Left ventricle myocardium inferior (tissue), 1 donor: Measurements from ENCODE around the gene CCN2. TPM values are rescaled to one million over a fixed set of nuclear protein-coding genes. Genes with fewer than 3 reads are reported as not detected.

Source experiments
- DNase-seq: peaks from one replicate; pipeline ENCODE4 v3.0.0-alpha.2; 2020
- H3K27ac ChIP-seq: fragments of 200-600 bp; replicated peaks from 2 replicates; pipeline ENCODE4 v1.8.0; 2021
- H3K27me3 ChIP-seq: fragments of 200-600 bp; 2 replicates; pipeline ENCODE4 v1.8.0; 2021; ENCODE audit warnings: low read depth
- H3K36me3 ChIP-seq: fragments of 200-600 bp; 2 replicates; pipeline ENCODE4 v1.8.0; 2021
- H3K4me1 ChIP-seq: fragments of 200-600 bp; 2 replicates; pipeline ENCODE4 v1.8.0; 2021
- H3K4me3 ChIP-seq: fragments of 200-600 bp; 2 replicates; pipeline ENCODE4 v1.8.0; 2021; ENCODE audit warnings: mild to moderate bottlenecking, moderate library complexity
- H3K9me3 ChIP-seq: fragments of 200-600 bp; replicated peaks from 2 replicates; pipeline ENCODE4 v1.8.0; 2021
- CTCF ChIP-seq: fragments of 200-600 bp; IDR thresholded peaks from 2 replicates; pipeline ENCODE4 v1.8.0; 2021; ENCODE audit warnings: antibody characterized with exemption, mild to moderate bottlenecking, borderline replicate concordance
- intact Hi-C: fragments of 100-400 bp; cut with micrococcal nuclease; formaldehyde crosslinking; loops from one replicate; pipeline ENCODE4 v1.11.0; 2022
- total RNA-seq: library from RNA; stranded (reverse); fragmentation: NEBNext Ultra II Directional; extraction: Animal tissue kit (Norgen Biotek cat#: 25700); gene quantifications from one replicate; pipeline ENCODE4 v1.2.1, GENCODE V29; 2021
- donor health status: DM: no; HTN: yes; CAD: no; lungs with severe emphysema.

CCN2 gene
- total RNA-seq, 1 donor from 2014 or later: 33.0 TPM

- no peak for DNase-seq
- intact Hi-C loops: loop anchor here (10.0 kb wide), 1 partner anchor 214 kb away; no protein-coding TSS in a partner anchor
- Histone ChIP-seq H3K9me3 (peaks cover 18% of the 10 kb centered on the region), H3K27me3 (peaks cover 26% of the 10 kb centered on the region), H3K4me1 (no peaks in the 10 kb centered on the region), H3K36me3 (no peaks in the 10 kb centered on the region), H3K27ac (no peak overlapping the region), H3K4me3 (no peak overlapping the region)
- no peak for TF ChIP-seq CTCF
Measured at GRCh38 chr6:131898718-131899117, 52.5 kb downstream of the CCN2 start.

Other genes with a start within 250 kb of the CCN2 start
- not detected for gene OR2A4, start 250.0 kb downstream of the CCN2 start, total RNA-seq
- not detected for gene CTAGE9, start 240.4 kb downstream of the CCN2 start, total RNA-seq
- 2.9 TPM for gene ENPP1, start 143.4 kb downstream of the CCN2 start, total RNA-seq